K562 (cell line): ENCODE data around the gene UNC80. TPM values are rescaled to one million over a fixed set of nuclear protein-coding genes. Genes with fewer than 3 reads are reported as not detected.

Experiments used
- ATAC-seq: fragments of 200-7000 bp; cut with Tn5 transposase; 3 replicates; pipeline ENCODE4 v1.9.1; 2020; ENCODE audit warnings: moderate library complexity
- BruUV-seq: library from RNA; stranded (reverse); fragments of 400-500 nt; replicated peaks from 2 replicates; lab custom pipeline; 2021; lab: Mats Ljungman, UMichigan
- CTCF ChIA-PET: fragments of 300-600 bp; formaldehyde crosslinking; extraction: SDS; loops from one replicate; lab custom pipeline; 2021; ENCODE audit warnings: low intra/inter-chr PET ratio; lab: Yijun Ruan, JAX
- POLR2A ChIA-PET: fragments of 300-600, 350-650 bp; sonication (Branson Sonifier 250); formaldehyde crosslinking; extraction: SDS; loops from one replicate; lab custom pipeline; 2021; ENCODE audit warnings: antibody characterized with exemption, inconsistent platforms; lab: Yijun Ruan, JAX
- DNase-seq, 4 experiments: peaks; one replicate each; pipeline versions ENCODE4 v3.0.0 to v3.0.0-alpha.2; 2011 to 2018; ENCODE audit warnings: low spot score in 3 of 4, mixed read lengths in 3 of 4; ENCODE audit errors: extremely low read depth in 1 of 4
- FAIRE-seq: peaks from 2 replicates; lab custom pipeline; 2011; peaks lifted over from hg19 to GRCh38; lab: Jason Lieb, UNC
- H2AFZ ChIP-seq: 2 replicates; pipeline ENCODE4 v1.6.0; 2011; ENCODE audit warnings: low read depth, low read length, control low read depth, inconsistent platforms
- H3K27ac ChIP-seq: fragments of 200-600 bp; 3 replicates; pipeline ENCODE4 v1.8.0; 2011; ENCODE audit warnings: low read depth, mild to moderate bottlenecking, control low read depth, inconsistent platforms, low read length, moderate library complexity, mixed read lengths; ENCODE audit errors: extremely low read depth
- H3K27me3 ChIP-seq, 2 experiments: fragments of 300-600 bp in 1 of 2; 2 replicates in 1 of 2; 3 replicates in 1 of 2; pipeline versions ENCODE4 v1.6.0 to v1.8.0; 2011; ENCODE audit warnings: inconsistent platforms in 2 of 2, low read length in 2 of 2, mild to moderate bottlenecking in 1 of 2, mixed read lengths in 1 of 2, moderate library complexity in 1 of 2; ENCODE audit not compliant: control insufficient read depth in 2 of 2, insufficient read depth in 2 of 2
- H3K36me3 ChIP-seq: fragments of 300-600 bp; 3 replicates; pipeline ENCODE4 v1.8.0; 2011; ENCODE audit warnings: mild to moderate bottlenecking, low read length, inconsistent platforms; ENCODE audit not compliant: control insufficient read depth, insufficient read depth
- H3K4me1 ChIP-seq, 2 experiments: fragments of 200-600 bp in 1 of 2; replicated peaks in 1 of 2; 2 replicates in 1 of 2; 3 replicates in 1 of 2; pipeline versions ENCODE4 v1.5.1 to v1.8.0; 2011; ENCODE audit warnings: inconsistent platforms in 2 of 2, low read length in 2 of 2, mild to moderate bottlenecking in 1 of 2, mixed read lengths in 1 of 2, moderate library complexity in 1 of 2; ENCODE audit not compliant: control insufficient read depth in 2 of 2, insufficient read depth in 2 of 2
- H3K4me2 ChIP-seq: 2 replicates; pipeline ENCODE4 v1.6.1; 2011; ENCODE audit warnings: low read length, control low read depth, inconsistent platforms, mixed read lengths; ENCODE audit not compliant: insufficient read depth
- H3K4me3 ChIP-seq: fragments of 200-600 bp; sonication (generic), shearing (Covaris generic); 2 replicates; pipeline ENCODE4 v1.5.1; 2016; ENCODE audit warnings: control low read depth, inconsistent platforms
- H3K79me2 ChIP-seq: fragments of 200-600 bp; 3 replicates; pipeline ENCODE4 v1.8.0; 2011; ENCODE audit warnings: low read length, inconsistent platforms; ENCODE audit not compliant: control insufficient read depth, insufficient read depth
- H3K9ac ChIP-seq, 2 experiments: 2 replicates each; pipeline versions ENCODE4 v1.6.0 to v1.6.1; 2011; ENCODE audit warnings: low read depth in 2 of 2, low read length in 2 of 2, control low read depth in 1 of 2, inconsistent platforms in 1 of 2, mild to moderate bottlenecking in 1 of 2, mixed read lengths in 1 of 2; ENCODE audit not compliant: insufficient read depth in 1 of 2
- H3K9me1 ChIP-seq: one replicate; pipeline ENCODE4 v1.6.0; 2011; ENCODE audit warnings: inconsistent platforms, mild to moderate bottlenecking, low read length, moderate library complexity; ENCODE audit not compliant: control insufficient read depth, insufficient read depth
- H3K9me3 ChIP-seq: replicated peaks from 2 replicates; pipeline ENCODE4 v1.5.1; 2011; ENCODE audit warnings: low read depth, low read length, inconsistent platforms; ENCODE audit not compliant: control insufficient read depth, insufficient read depth
- H4K20me1 ChIP-seq: replicated peaks from 2 replicates; pipeline ENCODE4 v1.6.1; 2011; ENCODE audit warnings: low read length, inconsistent platforms, mixed read lengths; ENCODE audit not compliant: control insufficient read depth, insufficient read depth
- HEY1 ChIP-seq: fragments of 250-450 bp; sonication (Bioruptor Pico); IDR thresholded peaks from 2 replicates; pipeline ENCODE4 v1.5.0; 2020; ENCODE audit warnings: mild to moderate bottlenecking, moderate library complexity, borderline replicate concordance
- KHSRP ChIP-seq: fragments of 450-650 bp; IDR thresholded peaks from 2 replicates; pipeline ENCODE4 v1.6.1; 2017
- MCM3 ChIP-seq: fragments of 450-650 bp; IDR thresholded peaks from 2 replicates; pipeline ENCODE4 v1.6.1; 2016
- ZFP1 ChIP-seq: fragments of 450-650 bp; formaldehyde crosslinking; IDR thresholded peaks from 2 replicates; pipeline ENCODE4 v1.4.0; 2020; ENCODE audit warnings: mild to moderate bottlenecking, mixed read lengths
- ZNF165 ChIP-seq: fragments of 250-450 bp; sonication (Bioruptor Pico); IDR thresholded peaks from 2 replicates; pipeline ENCODE4 v1.4.0; 2020; ENCODE audit warnings: borderline replicate concordance
- ZNF75A ChIP-seq: fragments of 450-650 bp; formaldehyde crosslinking; IDR thresholded peaks from 2 replicates; pipeline ENCODE4 v1.4.0; 2020; ENCODE audit warnings: mild to moderate bottlenecking
- WGBS: fragments of 100-300 bp; shearing (Covaris generic); methylation state at CpG from one replicate; pipeline ENCODE4 v1.1.6; 2016; ENCODE audit warnings: low coverage, mixed read lengths; ENCODE audit not compliant: insufficient coverage; ENCODE audit errors: missing lambda C conversion rate; 5-methylcytosine and 5-hydroxymethylcytosine counted together
- in situ Hi-C: fragments of 300-500 bp; cut with MboI; formaldehyde crosslinking; loops from 4 replicates; pipeline ENCODE4 v1.15.0; 2018; ENCODE audit warnings: inconsistent platforms, mixed read lengths
- intact Hi-C: fragments of 100-400 bp; cut with micrococcal nuclease; formaldehyde crosslinking; loops from 2 replicates; pipeline ENCODE4 v1.14.2; 2022
- polyA plus RNA-seq, 8 experiments: library from polyadenylated mRNA; depleted of rRNA in 4 of 8; stranded (reverse) in 5 of 8; unstranded in 3 of 8; fragments of >200 nt; fragmentation: Nextera tagmentation in 2 of 8; fragmentation: Illumina TruSeq in 1 of 8; extraction: Ambion mirVana in 2 of 8; extraction: Trizol in 1 of 8; gene quantifications; 2 replicates each; pipeline versions ENCODE4 v1.2.1 to v1.2.3, GENCODE V29; 2011 to 2014; ENCODE audit warnings: inconsistent platforms in 1 of 8, missing spikeins in 1 of 8
- total RNA-seq, 7 experiments: library from RNA; depleted of rRNA in 6 of 7; stranded (reverse); fragments of >200 nt in 6 of 7; fragmentation: Illumina TruSeq in 2 of 7; extraction: Trizol in 2 of 7; gene quantifications; 2 replicates each; pipeline versions ENCODE4 v1.2.1 to v1.2.3, GENCODE V29; 2011 to 2021; ENCODE audit warnings: low replicate concordance in 1 of 7

UNC80 gene
- total and polyA plus RNA-seq, 9 of the 15 experiments (the other 6 are each of a cell fraction or from before 2014, with no cell fraction given): under 0.01 to 0.04 (median 0.01) TPM; not detected in 5

- Histone ChIP-seq H3K4me2 (no peak overlapping the region), H3K36me3 (no peaks in the 10 kb centered on the region), H3K27me3 (no peaks in the 10 kb centered on the region), H3K9me1 (no peaks in the 10 kb centered on the region), H2AFZ (no peak overlapping the region), H3K4me3 (no peak overlapping the region), H3K4me1 (no peaks in the 10 kb centered on the region), H3K79me2 (no peaks in the 10 kb centered on the region), H3K27ac (no peak overlapping the region), H3K9ac (no peak overlapping the region), H4K20me1 (no peaks in the 10 kb centered on the region), H3K9me3 (no peaks in the 10 kb centered on the region)
- CTCF ChIA-PET: no interaction called here
- no TSS peak for BruUV-seq
- ATAC-seq: no peak
- POLR2A ChIA-PET: no interaction called here
- WGBS: 0% methylated on average over 2 of the region's 2 CpGs
- no peak for DNase-seq
- FAIRE-seq: no peak
- TF ChIP-seq ZFP1 (CRISPR knock-in tag) (no peak), HEY1 (CRISPR knock-in tag) (no peak)
- in situ Hi-C loops: no loop called here
- intact Hi-C loops: no loop called here
Observed at GRCh38 chr2:209942426-209942825, 170.8 kb downstream of the UNC80 start.

- in situ Hi-C loops (no loop called here), intact Hi-C loops (no loop called here)
- Histone ChIP-seq H2AFZ (no peak overlapping the region), H3K4me1 (no peaks in the 10 kb centered on the region), H3K27ac (no peak overlapping the region), H3K27me3 (no peaks in the 10 kb centered on the region), H3K36me3 (no peaks in the 10 kb centered on the region), H3K9me3 (no peaks in the 10 kb centered on the region), H3K9ac (no peak overlapping the region), H4K20me1 (no peaks in the 10 kb centered on the region), H3K4me3 (no peak overlapping the region), H3K79me2 (no peaks in the 10 kb centered on the region), H3K4me2 (no peak overlapping the region), H3K9me1 (no peaks in the 10 kb centered on the region)
- no TSS peak for BruUV-seq
- 0% methylated on average over 5 of the region's 5 CpGs for WGBS
- ATAC-seq (no peak), DNase-seq (no peak), FAIRE-seq (no peak)
- POLR2A ChIA-PET: no interaction called here
- CTCF ChIA-PET: no interaction called here
- TF ChIP-seq KHSRP (no peak), ZNF165 (CRISPR knock-in tag) (no peak), ZNF75A (no peak), MCM3 (no peak)
Observed at GRCh38 chr2:209942936-209943605, 171.4 kb downstream of the UNC80 start.
